ENCODE measurements around the gene MPP3.
A peak's percentile ranks its signal among the peaks of the same experiment; 100 is the strongest.

Gene MPP3

GRCh38 chr17:43772877-43773648 is 59.9 kb downstream of the MPP3 start:
- no peak for DNase-seq (ENCODE audit: low read depth)

- DNase-seq (ENCODE audit: low read depth), result no peak
These were observed 61.5 kb downstream of the MPP3 start for GRCh38 chr17:43771463-43771862.

- no peak for DNase-seq (ENCODE audit: low read depth)
These were observed 62.0 kb downstream of the MPP3 start for GRCh38 chr17:43770957-43771356.

GRCh38 chr17:43769859-43770258 is 63.1 kb downstream of the MPP3 start:
- DNase-seq (ENCODE audit: low read depth), result no peak

- no peak for DNase-seq (ENCODE audit: low read depth)
These were observed 63.5 kb downstream of the MPP3 start for GRCh38 chr17:43769426-43769825.

GRCh38 chr17:43768943-43769342 is 64.0 kb downstream of the MPP3 start:
- DNase-seq (ENCODE audit: low read depth), result no peak

- no peak for DNase-seq (ENCODE audit: low read depth)
These were observed 64.6 kb downstream of the MPP3 start for GRCh38 chr17:43768382-43768781.

- DNase-seq (ENCODE audit: low read depth), result no peak
These were observed 65.3 kb downstream of the MPP3 start for GRCh38 chr17:43767713-43768059.

- DNase-seq (ENCODE audit: low read depth), result no peak
These were observed 65.8 kb downstream of the MPP3 start for GRCh38 chr17:43767053-43767712.

GRCh38 chr17:43766413-43767052 is 66.4 kb downstream of the MPP3 start:
- DNase-seq (ENCODE audit: low read depth), result peak; percentile 15

GRCh38 chr17:43760254-43760852 is 72.6 kb downstream of the MPP3 start:
- DNase-seq (ENCODE audit: low read depth), result peak; percentile 75

GRCh38 chr17:43759836-43760235 is 73.1 kb downstream of the MPP3 start:
- DNase-seq (ENCODE audit: low read depth), result no peak

- DNase-seq (ENCODE audit: low read depth), result no peak
These were observed 74.3 kb downstream of the MPP3 start, which contains the start of gene SOST for GRCh38 chr17:43758497-43759174. Gene SOST (minus strand): TSS chr17:43758791. CDS start chr17:43758741, 50 bp downstream.

- no peak for DNase-seq (ENCODE audit: low read depth)
These were observed 74.9 kb downstream of the MPP3 start for GRCh38 chr17:43758086-43758485.

- DNase-seq (ENCODE audit: low read depth), result no peak
These were observed 75.7 kb downstream of the MPP3 start for GRCh38 chr17:43757171-43757660.

GRCh38 chr17:43756201-43756600 is 76.7 kb downstream of the MPP3 start:
- no peak for DNase-seq (ENCODE audit: low read depth)

GRCh38 chr17:43755389-43755875 is 77.5 kb downstream of the MPP3 start:
- DNase-seq (ENCODE audit: low read depth), result no peak

- DNase-seq (ENCODE audit: low read depth), result no peak
These were observed 78.0 kb downstream of the MPP3 start for GRCh38 chr17:43754947-43755346.

GRCh38 chr17:43753493-43754129 is 79.3 kb downstream of the MPP3 start:
- no peak for DNase-seq (ENCODE audit: low read depth)

All from activated T-helper 1 cell treated with Interleukin-2 at 50 U/mL for 16 hours (primary cell).